GM10266 (cell line): ENCODE data around the gene SDK1.

Experiments used
- DNase-seq: peaks from one replicate; pipeline ENCODE4 v3.0.0; 2012; ENCODE audit errors: extremely low spot score
- CTCF ChIP-seq: IDR thresholded peaks from 2 replicates; pipeline ENCODE4 v1.5.1; 2012; ENCODE audit warnings: mild to moderate bottlenecking, low read depth; ENCODE audit not compliant: control insufficient read depth, insufficient read depth; ENCODE audit errors: missing control alignments

The SDK1 gene

GRCh38 chr7:3673524-3673923, 372.5 kb downstream of the SDK1 start:
- TF ChIP-seq CTCF = peak; percentile 15
- DNase-seq = no peak

GRCh38 chr7:3678314-3678810, 377.3 kb downstream of the SDK1 start:
- TF ChIP-seq CTCF = no peak
- DNase-seq = no peak

- no peak for DNase-seq
- no peak for TF ChIP-seq CTCF
Observed at GRCh38 chr7:3682028-3682710, 381.1 kb downstream of the SDK1 start.

GRCh38 chr7:3683546-3684539, 382.8 kb downstream of the SDK1 start:
- no peak for TF ChIP-seq CTCF
- no peak for DNase-seq

GRCh38 chr7:3688071-3688470, 387.0 kb downstream of the SDK1 start:
- TF ChIP-seq CTCF = no peak
- no peak for DNase-seq

GRCh38 chr7:3688842-3689241, 387.8 kb downstream of the SDK1 start:
- no peak for DNase-seq
- TF ChIP-seq CTCF = no peak
